Measurements from ENCODE around the gene ACTN1.
"Not testable (repeated sequence)": the region's sequence is repeated elsewhere in the genome, so short reads cannot be mapped to it uniquely, and the experiment has no call there.

ACTN1 gene

GRCh38 chr14:68851078-68851477 is 128.0 kb downstream of the ACTN1 start:
- H3K27me3 ChIP-seq, result no peaks in the 10 kb centered on the region
- no peaks in the 10 kb centered on the region for H3K4me1 ChIP-seq (ENCODE audit: control insufficient read depth in 1 of 2, insufficient read depth in 1 of 2, low read depth in 1 of 2, low read length in 1 of 2)
- H3K27ac ChIP-seq, result no peak overlapping the region
- no peak for TF ChIP-seq CTCF (IDR thresholded peaks at IDR 0.05)
- H3K4me3 ChIP-seq (ENCODE audit: low read depth in 1 of 2, low read length in 1 of 2), result no peak overlapping the region
- no peaks in the 10 kb centered on the region for H3K36me3 ChIP-seq
- H3K9me3 ChIP-seq, result no peaks in the 10 kb centered on the region

GRCh38 chr14:68849416-68849815 is 129.7 kb downstream of the ACTN1 start:
- Histone ChIP-seq H3K36me3 (no peaks in the 10 kb centered on the region), H3K27ac (no peak overlapping the region), H3K4me3 (ENCODE audit: low read depth in 1 of 2, low read length in 1 of 2) (no peak overlapping the region), H3K27me3 (no peaks in the 10 kb centered on the region), H3K9me3 (no peaks in the 10 kb centered on the region), H3K4me1 (ENCODE audit: control insufficient read depth in 1 of 2, insufficient read depth in 1 of 2, low read depth in 1 of 2, low read length in 1 of 2) (no peaks in the 10 kb centered on the region)
- TF ChIP-seq CTCF (IDR thresholded peaks at IDR 0.05), result no peak

GRCh38 chr14:68848253-68848652 is 130.8 kb downstream of the ACTN1 start:
- Histone ChIP-seq H3K36me3 (no peaks in the 10 kb centered on the region), H3K4me1 (ENCODE audit: control insufficient read depth in 1 of 2, insufficient read depth in 1 of 2, low read depth in 1 of 2, low read length in 1 of 2) (peaks cover 3 to 4% of the 10 kb centered on the region in 2 experiments), H3K27ac (no peak overlapping the region), H3K4me3 (ENCODE audit: low read depth in 1 of 2, low read length in 1 of 2) (no peak overlapping the region), H3K9me3 (no peaks in the 10 kb centered on the region), H3K27me3 (no peaks in the 10 kb centered on the region)
- TF ChIP-seq CTCF (IDR thresholded peaks at IDR 0.05), result no peak

- H3K4me3 ChIP-seq (ENCODE audit: low read depth in 1 of 2, low read length in 1 of 2); H3K36me3 ChIP-seq; H3K9me3 ChIP-seq; H3K27ac ChIP-seq; H3K27me3 ChIP-seq; H3K4me1 ChIP-seq (ENCODE audit: control insufficient read depth in 1 of 2, insufficient read depth in 1 of 2, low read depth in 1 of 2, low read length in 1 of 2): not testable (repeated sequence)
These were observed 131.5 kb downstream of the ACTN1 start for GRCh38 chr14:68847640-68848039.

- no peak overlapping the region for H3K4me3 ChIP-seq (ENCODE audit: low read depth in 1 of 2, low read length in 1 of 2)
- no peak for TF ChIP-seq CTCF (IDR thresholded peaks at IDR 0.05)
- no peaks in the 10 kb centered on the region for H3K9me3 ChIP-seq
- no peaks in the 10 kb centered on the region for H3K27me3 ChIP-seq
- peaks cover 3 to 4% of the 10 kb centered on the region in 2 experiments for H3K4me1 ChIP-seq (ENCODE audit: control insufficient read depth in 1 of 2, insufficient read depth in 1 of 2, low read depth in 1 of 2, low read length in 1 of 2)
- no peak overlapping the region for H3K27ac ChIP-seq
- no peaks in the 10 kb centered on the region for H3K36me3 ChIP-seq
These were observed 132.6 kb downstream of the ACTN1 start for GRCh38 chr14:68846466-68846865.

- no peaks in the 10 kb centered on the region for H3K9me3 ChIP-seq
- no peaks in the 10 kb centered on the region for H3K36me3 ChIP-seq
- no peak overlapping the region for H3K27ac ChIP-seq
- peaks cover 3 to 4% of the 10 kb centered on the region in 2 experiments for H3K4me1 ChIP-seq (ENCODE audit: control insufficient read depth in 1 of 2, insufficient read depth in 1 of 2, low read depth in 1 of 2, low read length in 1 of 2)
- no peak overlapping the region for H3K4me3 ChIP-seq (ENCODE audit: low read depth in 1 of 2, low read length in 1 of 2)
- no peaks in the 10 kb centered on the region for H3K27me3 ChIP-seq
- TF ChIP-seq CTCF (IDR thresholded peaks at IDR 0.05), result no peak
These were observed 134.9 kb downstream of the ACTN1 start for GRCh38 chr14:68844210-68844545.
